Heart right ventricle (tissue), 16 donors: ENCODE measurements around the gene ATP1A2. TPM values are rescaled to one million over a fixed set of nuclear protein-coding genes. Genes with fewer than 3 reads are reported as not detected.

ENCODE experiments used
- ATAC-seq, 8 donors: fragments of 200-7000 bp; cut with Tn5 transposase; one replicate each; pipeline ENCODE4 v1.9.1; 2020; ENCODE audit warnings: mild to moderate bottlenecking in 8 of 8, moderate library complexity in 8 of 8, moderate number of reproducible peaks in 1 of 8
- DNase-seq, 2 donors: peaks; one replicate each; pipeline ENCODE4 v3.0.0-alpha.2; 2020
- H3K27ac ChIP-seq, 10 donors: fragments of 200-600 bp; sonication (generic) in 2 of 10; one replicate each; pipeline versions ENCODE4 v1.5.0 to v1.8.0; 2020 to 2022; ENCODE audit warnings: mild to moderate bottlenecking in 3 of 10
- H3K27me3 ChIP-seq, 7 donors: fragments of 200-600 bp; one replicate each; pipeline ENCODE4 v1.8.0; 2021 to 2022; ENCODE audit warnings: mild to moderate bottlenecking in 2 of 7
- H3K36me3 ChIP-seq, 9 donors: fragments of 200-600 bp; sonication (generic) in 1 of 9; one replicate each; pipeline versions ENCODE4 v1.5.0 to v1.8.0; 2020 to 2022; ENCODE audit warnings: mild to moderate bottlenecking in 2 of 9
- H3K4me1 ChIP-seq, 9 donors: fragments of 200-600 bp; sonication (generic) in 1 of 9; one replicate each; pipeline versions ENCODE4 v1.5.0 to v1.8.0; 2020 to 2022; ENCODE audit warnings: mild to moderate bottlenecking in 4 of 9
- H3K4me3 ChIP-seq, 10 donors: fragments of 200-600 bp; sonication (generic) in 2 of 10; one replicate each; pipeline versions ENCODE4 v1.5.0 to v1.8.0; 2020 to 2022; ENCODE audit warnings: mild to moderate bottlenecking in 7 of 10, moderate library complexity in 2 of 10
- H3K9me3 ChIP-seq, 11 donors: fragments of 200-600 bp in 10 of 11; sonication (generic) in 2 of 11; one replicate each; pipeline versions ENCODE4 v1.5.0 to v1.8.0; 2013 to 2022; ENCODE audit warnings: mild to moderate bottlenecking in 2 of 11, control low read depth in 1 of 11, moderate library complexity in 1 of 11
- CTCF ChIP-seq, 9 donors: fragments of 200-600 bp; sonication (generic) in 2 of 9; IDR thresholded peaks; one replicate each; pipeline versions ENCODE4 v1.5.0 to v1.8.0; 2021 to 2022; ENCODE audit warnings: antibody characterized with exemption in 9 of 9, mild to moderate bottlenecking in 5 of 9, moderate library complexity in 1 of 9
- WGBS, 2 donors: extraction: QIAGEN DNeasy Blood & Tissue Kit; methylation state at CpG; one replicate each; pipeline ENCODE4 v1.1.7; 2013; ENCODE audit warnings: inconsistent platforms in 1 of 2; 5-methylcytosine and 5-hydroxymethylcytosine counted together
- intact Hi-C, 10 donors: fragments of 100-400 bp; cut with DNase I; formaldehyde crosslinking; loops; one replicate each; pipeline versions ENCODE4 v1.11.1 to v1.14.2; 2022
- polyA plus RNA-seq, 2 donors: library from polyadenylated mRNA; stranded (reverse); fragments of 200-250 nt; gene quantifications; one replicate each; pipeline ENCODE4 v1.2.3, GENCODE V29; 2013
- total RNA-seq, 10 donors: library from RNA; stranded (reverse); fragmentation: NEBNext Ultra II Directional in 3 of 10; extraction: Animal tissue kit (Norgen Biotek cat#: 25700) in 3 of 10; gene quantifications; one replicate each; pipeline versions ENCODE4 v1.2.1 to v1.2.4, GENCODE V29; 2021 to 2023
- donor health status: Arrhythmogenic right ventricular cardiomyopathy.
- donor health status: ischemic (EF 13 %, LVEDD 7.1; RV severe dilation, severe dysfunction).
- donor health status: healthy with polysubstance abuse.
- donor health status: DM: no; HTN: yes; CAD: no.
- donor health status: DM: no; HTN: no; CAD: no.
- donor health status: ischemic (EF 25% LVEDD 6.9; RV normal size, moderate dysfunction).
- donor health status: ischemic (EF 25% LVEDD 5.7; RV mildly dilated, moderate dysfunction).
- donor health status: healthy.
- donor health status: DM: yes; HTN: yes; CAD: no.
- donor health status: Ischemic cardiomyopathy.
- donor health status: ischemic (EF 35%, LVEDD 5.7; RV mildly dilated, moderate dysfunction).
- donor health status: nonischemic (EF 11% LVEDD 7.7; RV severe dilation, severe dysfunction).
- donor health status: DM: yes; HTN: yes; CAD: no.
- donor health status: PGD.
- donor health status: ischemic (EF 29% LVEDD 5.4; RV normal size, mild dysfunction).
- donor health status: nonischemic (EF 23%, LVEDD 6.1; RV moderate dilation, normal function).

Gene ATP1A2
- total and polyA plus RNA-seq, 12 donors, result 14.2 to 342 (median 190) TPM

DNA sequence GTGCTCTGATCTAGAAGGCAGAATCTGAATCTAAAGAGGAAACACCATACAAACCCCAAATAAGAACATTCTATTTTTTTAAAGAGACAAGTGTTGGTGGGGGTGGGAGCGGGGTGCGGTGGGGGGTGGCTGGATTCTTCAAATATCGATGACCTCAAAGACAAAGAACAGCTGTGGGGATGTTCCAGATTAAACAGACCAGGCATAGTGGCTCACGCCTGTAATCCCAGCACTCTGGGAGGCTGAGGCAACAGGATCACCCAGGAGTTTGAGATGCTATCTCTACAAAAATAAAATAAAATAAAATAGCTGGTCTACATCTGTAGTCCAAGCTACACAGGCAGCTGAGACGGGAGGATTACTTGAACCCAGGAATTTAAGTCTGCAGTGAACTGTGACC lies 40.8 kb downstream of the ATP1A2 start:
- WGBS, 2 donors, result 81% methylated on average over 5 of the region's 5 CpGs
- H3K9me3 ChIP-seq, result no peaks in the 10 kb centered on the region
- no peak for TF ChIP-seq CTCF (IDR thresholded peaks at IDR 0.05)
- no peak for ATAC-seq
- no peaks in the 10 kb centered on the region for H3K36me3 ChIP-seq
- no peak for DNase-seq
- H3K27ac ChIP-seq, result no peak overlapping the region
- H3K4me1 ChIP-seq, result peaks cover 0 to 4% (median 0%) of the 10 kb centered on the region in 9 donors
- intact Hi-C loops, result no loop called here
- H3K27me3 ChIP-seq, result no peaks in the 10 kb centered on the region
- no peak overlapping the region for H3K4me3 ChIP-seq

- no peak for TF ChIP-seq CTCF (IDR thresholded peaks at IDR 0.05)
Measured at GRCh38 chr1:160157174-160157573, 41.6 kb downstream of the ATP1A2 start.

DNA sequence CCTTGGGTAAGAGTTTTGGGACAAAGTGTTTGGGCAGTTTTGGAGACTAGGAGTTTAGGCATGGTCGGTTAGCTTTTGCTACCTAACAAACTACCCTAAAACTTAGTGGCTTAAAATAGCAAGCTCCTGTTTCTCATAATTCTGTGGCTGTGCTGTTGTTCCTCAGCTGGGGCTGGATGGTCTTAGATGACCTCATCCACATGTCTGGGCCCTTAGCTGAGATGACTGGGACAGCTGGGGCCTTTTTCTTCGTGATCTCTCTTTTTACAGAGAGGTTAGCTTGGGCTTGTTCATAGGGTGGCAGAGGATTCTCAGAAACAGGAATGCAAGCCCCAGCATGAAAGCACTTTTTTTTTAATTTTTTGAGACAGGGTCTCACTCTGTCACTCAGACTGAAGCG lies 42.5 kb downstream of the ATP1A2 start:
- no peaks in the 10 kb centered on the region for H3K9me3 ChIP-seq
- no peak overlapping the region for H3K27ac ChIP-seq
- TF ChIP-seq CTCF (IDR thresholded peaks at IDR 0.05), result no peak
- H3K4me3 ChIP-seq, result no peak overlapping the region
- H3K4me1 ChIP-seq, result peaks cover 0 to 5% (median 0%) of the 10 kb centered on the region in 9 donors
- no peak for ATAC-seq
- 68 to 80% methylated on average over 3 of the region's 3 CpGs for WGBS, 2 donors
- no peaks in the 10 kb centered on the region for H3K27me3 ChIP-seq
- intact Hi-C loops, result no loop called here
- H3K36me3 ChIP-seq, result no peaks in the 10 kb centered on the region
- no peak for DNase-seq

More at GRCh38 chr1:160157174-160157573, 41.6 kb downstream of the ATP1A2 start:
- Histone ChIP-seq H3K4me1 (peaks cover 0 to 1% (median 0%) of the 10 kb centered on the region in 9 donors), H3K27ac (no peak overlapping the region), H3K4me3 (no peak overlapping the region), H3K27me3 (no peaks in the 10 kb centered on the region), H3K9me3 (no peaks in the 10 kb centered on the region), H3K36me3 (no peaks in the 10 kb centered on the region)
- ATAC-seq (no peak), DNase-seq (no peak)
- 78 to 93% methylated on average over 4 of the region's 4 CpGs for WGBS, 2 donors
- intact Hi-C loops, result no loop called here

DNA sequence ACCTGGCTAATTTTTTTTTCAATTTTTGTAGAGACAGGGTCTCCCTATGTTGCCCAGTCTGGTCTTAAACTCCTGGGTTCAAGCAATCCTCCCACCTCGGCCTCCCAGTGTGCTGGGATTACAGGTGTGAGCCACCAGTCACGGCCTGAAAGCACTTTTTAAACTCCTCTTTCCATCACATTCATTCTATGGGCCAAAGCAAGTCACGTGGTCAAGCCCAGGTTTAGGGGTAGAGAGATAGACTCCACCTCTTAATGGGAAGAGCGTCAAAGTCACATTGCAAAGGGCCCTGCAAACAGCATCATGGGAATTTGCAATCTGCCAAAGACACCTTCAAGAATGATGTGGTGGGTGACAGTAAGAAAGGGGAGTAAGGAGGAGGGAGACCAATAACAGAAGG lies 43.0 kb downstream of the ATP1A2 start:
- WGBS, 2 donors, result 84 to 87% methylated on average over 4 of the region's 4 CpGs
- no peak for TF ChIP-seq CTCF (IDR thresholded peaks at IDR 0.05)
- H3K36me3 ChIP-seq, result no peaks in the 10 kb centered on the region
- ATAC-seq (no peak), DNase-seq (no peak)
- H3K27me3 ChIP-seq, result no peaks in the 10 kb centered on the region
- no peak overlapping the region for H3K27ac ChIP-seq
- H3K4me1 ChIP-seq, result peaks cover 0 to 5% (median 0%) of the 10 kb centered on the region in 9 donors
- no peaks in the 10 kb centered on the region for H3K9me3 ChIP-seq
- H3K4me3 ChIP-seq, result no peak overlapping the region
- intact Hi-C loops, result no loop called here
